ENCODE results near the gene INO80D. TPM values are rescaled to one million over a fixed set of nuclear protein-coding genes. Genes with fewer than 3 reads are reported as not detected.

INO80D gene
- total and polyA plus RNA-seq, 2 of the 8 experiments (the other 6 are each of a cell fraction or from before 2014, with no cell fraction given): 6.2 to 37.4 TPM

DNA sequence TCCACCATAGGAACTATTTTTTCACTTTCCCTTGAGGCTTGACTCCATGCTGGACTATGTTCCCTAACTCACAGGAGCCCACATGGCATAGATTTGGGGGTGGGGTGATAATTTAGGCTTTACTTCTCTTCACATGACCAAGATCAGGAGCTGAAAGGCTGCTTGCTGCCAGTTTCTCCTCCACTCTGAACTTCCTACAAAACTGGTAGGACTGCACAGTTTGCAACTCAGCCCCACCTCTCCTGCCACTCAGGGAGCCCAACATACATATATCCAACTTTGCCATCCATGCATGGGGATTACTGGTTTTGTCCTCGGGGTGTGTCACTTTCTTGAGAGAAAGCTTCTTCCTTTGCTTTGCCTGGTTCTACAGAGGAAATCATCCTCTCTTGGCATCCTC, 14.2 kb downstream of the INO80D start:
- Histone ChIP-seq H2BK5ac (ENCODE audit: low read depth, low read length) (no peak overlapping the region), H3K14ac (ENCODE audit: insufficient read length) (no peak overlapping the region), H3K79me1 (ENCODE audit: low read depth, low read length) (peaks cover 2% of the 10 kb centered on the region; the same call in 1 of the 2 replicates), H2BK120ac (replicated peaks; ENCODE audit: low read depth, low read length) (no peak overlapping the region), H2AFZ (ENCODE audit: low read length) (no peak overlapping the region), H3K9ac (replicated peaks in 1 of 4; ENCODE audit: extremely low read depth in 1 of 4, low read depth in 3 of 4, low read length in 3 of 4) (no peak overlapping the region), H3K4ac (replicated peaks; ENCODE audit: insufficient read length, low read depth, low read length) (no peak overlapping the region), H4K20me1 (replicated peaks in 1 of 2; ENCODE audit: control insufficient read depth in 1 of 2, insufficient read depth in 2 of 2, low read length in 2 of 2) (no peaks in the 10 kb centered on the region), H3K4me1 (replicated peaks in 1 of 4; ENCODE audit: control insufficient read depth in 3 of 4, insufficient read depth in 4 of 4, low read length in 3 of 4) (peaks cover 0 to 3% (median 0%) of the 10 kb centered on the region in 4 experiments; a peak in 1 of 7 replicates), H3K18ac (ENCODE audit: extremely low read depth, low read length) (no peak overlapping the region), H3K79me2 (ENCODE audit: control insufficient read depth in 1 of 2, insufficient read depth in 2 of 2, low read length in 2 of 2) (peaks cover 8 to 99% of the 10 kb centered on the region in 2 experiments), H3K9me3 (ENCODE audit: insufficient read depth in 2 of 2, low read depth in 1 of 2, low read length in 1 of 2) (no peaks in the 10 kb centered on the region), H2BK20ac (ENCODE audit: low read length) (no peak overlapping the region), H2AK5ac (ENCODE audit: low read depth, low read length) (no peak overlapping the region; the same call in 1 of the 2 replicates), H4K5ac (ENCODE audit: insufficient read length, low read depth, low read length) (no peak overlapping the region), H4K91ac (replicated peaks; ENCODE audit: insufficient read length, low read length) (no peak overlapping the region), H3K27ac (ENCODE audit: low read depth, low read length) (no peak overlapping the region), H3K36me3 (ENCODE audit: control insufficient read depth in 2 of 4, insufficient read depth in 4 of 4, low read length in 3 of 4) (no peaks in the 10 kb centered on the region; a peak in 1 of 8 replicates), H3K4me2 (ENCODE audit: insufficient read depth in 1 of 2, low read depth in 2 of 2, low read length in 2 of 2) (no peak overlapping the region), H4K8ac (ENCODE audit: extremely low read depth, insufficient read depth, low read length) (no peak overlapping the region), H3K23ac (ENCODE audit: insufficient read length) (no peak overlapping the region), H3K23me2 (ENCODE audit: low read depth, low read length) (no peaks in the 10 kb centered on the region), H3K4me3 (ENCODE audit: extremely low read depth in 1 of 4, insufficient read depth in 2 of 4, low read depth in 3 of 4, low read length in 4 of 4) (no peak overlapping the region), H3K27me3 (replicated peaks in 1 of 4; ENCODE audit: control insufficient read depth in 3 of 4, extremely low read depth in 1 of 4, insufficient read depth in 3 of 4, low read length in 3 of 4) (no peaks in the 10 kb centered on the region), H2BK12ac (ENCODE audit: low read depth, low read length) (no peak overlapping the region), H2BK15ac (ENCODE audit: low read length) (no peak overlapping the region), H3K56ac (replicated peaks; ENCODE audit: insufficient read length, low read depth, low read length) (no peak overlapping the region)
- TF ChIP-seq POU5F1 (IDR thresholded peaks at IDR 0.05; ENCODE audit: low read depth, low read length): no peak
- TF ChIP-seq RNF2 (IDR thresholded peaks at IDR 0.05; ENCODE audit: borderline replicate concordance, low read depth, low read length, missing control alignments, poor library complexity, severe bottlenecking): no peak
- no peak for TF ChIP-seq CREB1 (IDR thresholded peaks at IDR 0.05)
- no peak for TF ChIP-seq RBBP5 (IDR thresholded peaks at IDR 0.05; ENCODE audit: borderline replicate concordance, low read depth, low read length)
- no peak for TF ChIP-seq KDM5A (IDR thresholded peaks at IDR 0.05; ENCODE audit: low read length)
- TF ChIP-seq EZH2 (IDR thresholded peaks at IDR 0.05; ENCODE audit: low read depth, low read length, severe bottlenecking): no peak
- no peak for TF ChIP-seq CBX5 (IDR thresholded peaks at IDR 0.05; ENCODE audit: low read depth, low read length)
- no peak for TF ChIP-seq KDM1A (IDR thresholded peaks at IDR 0.05; ENCODE audit: borderline replicate concordance, low read length)
- no peak for TF ChIP-seq SUZ12 (IDR thresholded peaks at IDR 0.05; ENCODE audit: low read length)
- TF ChIP-seq HDAC2 (IDR thresholded peaks at IDR 0.05; ENCODE audit: borderline replicate concordance in 1 of 2, low read depth in 2 of 2, low read length in 2 of 2): no peak
- TF ChIP-seq BACH1 (IDR thresholded peaks at IDR 0.05; ENCODE audit: low read length): no peak
- TF ChIP-seq YY1 (IDR thresholded peaks at IDR 0.05; ENCODE audit: low read depth, low read length): no peak
- no peak for TF ChIP-seq CEBPB (IDR thresholded peaks at IDR 0.05; ENCODE audit: low read depth, low read length)
- ChIA-PET CTCF (ENCODE audit: partially characterized antibody) (interaction anchor here (0.5 to 1.3 kb wide), 5 partner anchors 11 to 63 kb away, joined by 3 to 4 read pairs (median 3); partner anchors contain the start of gene INO80D), POLR2A (ENCODE audit: partially characterized antibody) (interaction anchor here (0.9 to 7.5 kb wide), 4 partner anchors 8 to 26 kb away, joined by 3 to 34 read pairs (median 6); partner anchors contain the start of gene INO80D)
- no peak for DNase-seq (ENCODE audit: low read depth in 1 of 2, low spot score in 2 of 2)
- 86% methylated on average over 1 of the region's 1 CpG; no CpG with 5 or more reads in 1 of the 2 experiments for WGBS, 2 experiments (ENCODE audit: extremely low coverage in 1 of 2, insufficient coverage in 1 of 2, insufficient read length in 1 of 2, insufficient replicate concordance in 2 of 2, low coverage in 1 of 2, low lambda C conversion rate in 2 of 2, missing lambda C conversion rate in 1 of 2)
- FAIRE-seq: no peak

Data from H1 (cell line).